SK-N-SH (cell line): ENCODE measurements around the gene EIF5. TPM values are rescaled to one million over a fixed set of nuclear protein-coding genes. Genes with fewer than 3 reads are reported as not detected.

Experiments used
- CTCF ChIA-PET: fragments of 300-600, 350-600 bp; formaldehyde crosslinking; extraction: SDS; loops from one replicate; lab custom pipeline; 2021; lab: Yijun Ruan, JAX
- POLR2A ChIA-PET: fragments of 350-600 bp; sonication (Branson Sonifier 250); formaldehyde crosslinking; extraction: SDS; loops from one replicate; lab custom pipeline; 2020; ENCODE audit warnings: antibody characterized with exemption, inconsistent platforms; lab: Yijun Ruan, JAX
- DNase-seq: peaks from one replicate; pipeline ENCODE4 v3.0.0; 2012
- H2AFZ ChIP-seq: fragments of 200-600 bp; sonication (generic); 2 replicates; pipeline ENCODE4 v1.8.1; 2016; ENCODE audit warnings: antibody characterized with exemption, mild to moderate bottlenecking, low read depth
- H3F3A ChIP-seq: fragments of 200-600 bp; sonication (generic); replicated peaks from 2 replicates; pipeline ENCODE3; 2016; ENCODE audit warnings: antibody characterized with exemption, mild to moderate bottlenecking; ENCODE audit not compliant: insufficient read depth
- H3K27ac ChIP-seq, 2 experiments: fragments of 200-500 bp in 1 of 2; fragments of 200-600 bp in 1 of 2; sonication (Bioruptor generic) in 1 of 2; sonication (generic), shearing (Covaris generic) in 1 of 2; 2 replicates each; pipeline versions ENCODE4 v1.5.1 to v1.6.1; 2014 to 2016; ENCODE audit warnings: low read depth in 2 of 2, inconsistent platforms in 1 of 2, low read length in 1 of 2, mild to moderate bottlenecking in 1 of 2, mixed read lengths in 1 of 2
- H3K27me3 ChIP-seq: fragments of 200-600 bp; sonication (generic), shearing (Covaris generic); 2 replicates; pipeline ENCODE4 v1.6.1; 2016; ENCODE audit warnings: mixed run types; ENCODE audit not compliant: insufficient read depth
- H3K36me3 ChIP-seq, 2 experiments: fragments of 200-500 bp in 1 of 2; fragments of 200-600 bp in 1 of 2; sonication (Bioruptor generic) in 1 of 2; sonication (generic) in 1 of 2; replicated peaks in 1 of 2; 2 replicates each; pipeline versions ENCODE3 to v1.5.1; 2014 to 2016; ENCODE audit warnings: low read length in 1 of 2, mild to moderate bottlenecking in 1 of 2; ENCODE audit not compliant: insufficient read depth in 2 of 2, control insufficient read depth in 1 of 2
- H3K4me1 ChIP-seq, 2 experiments: fragments of 200-500 bp in 1 of 2; fragments of 200-600 bp in 1 of 2; sonication (Bioruptor generic) in 1 of 2; sonication (generic), shearing (Covaris generic) in 1 of 2; 2 replicates each; pipeline versions ENCODE4 v1.5.1 to v1.6.1; 2014 to 2016; ENCODE audit warnings: low read depth in 1 of 2, low read length in 1 of 2, mixed run types in 1 of 2; ENCODE audit not compliant: insufficient read depth in 2 of 2, control insufficient read depth in 1 of 2
- H3K4me2 ChIP-seq: fragments of 200-600 bp; sonication (generic), shearing (Covaris generic); 2 replicates; pipeline ENCODE4 v1.6.1; 2017; ENCODE audit warnings: mixed run types
- H3K4me3 ChIP-seq, 2 experiments: fragments of 200-500 bp in 1 of 2; fragments of 200-600 bp in 1 of 2; sonication (Bioruptor generic) in 1 of 2; sonication (generic), shearing (Covaris generic) in 1 of 2; 2 replicates each; pipeline versions ENCODE4 v1.5.1 to v1.8.1; 2014 to 2016; ENCODE audit warnings: low read depth in 2 of 2, inconsistent platforms in 1 of 2, low read length in 1 of 2, mild to moderate bottlenecking in 1 of 2, mixed read lengths in 1 of 2, moderate library complexity in 1 of 2
- H3K79me2 ChIP-seq: fragments of 200-600 bp; sonication (generic); 2 replicates; pipeline ENCODE4 v1.8.1; 2017; ENCODE audit warnings: mild to moderate bottlenecking; ENCODE audit not compliant: insufficient read depth
- H3K9ac ChIP-seq: fragments of 200-600 bp; sonication (generic); 2 replicates; pipeline ENCODE4 v1.6.1; 2017; ENCODE audit warnings: mixed run types
- H3K9me2 ChIP-seq: fragments of 200-600 bp; sonication (generic); 2 replicates; pipeline ENCODE4 v1.6.1; 2017; ENCODE audit warnings: mixed run types
- H3K9me3 ChIP-seq: fragments of 200-600 bp; sonication (generic); 2 replicates; pipeline ENCODE4 v1.6.1; 2017; ENCODE audit warnings: mixed run types, mild to moderate bottlenecking, moderate library complexity
- H4K20me1 ChIP-seq: fragments of 200-600 bp; sonication (generic); 2 replicates; pipeline ENCODE4 v1.6.1; 2017; ENCODE audit warnings: mild to moderate bottlenecking, mixed run types; ENCODE audit not compliant: insufficient read depth
- CHD2 ChIP-seq: fragments of 150-350 bp; IDR thresholded peaks from 2 replicates; pipeline ENCODE4 v1.6.1; 2018; ENCODE audit warnings: low read length; ENCODE audit not compliant: partially characterized antibody
- CTCF ChIP-seq: fragments of 200-600 bp; sonication (generic); IDR thresholded peaks from 2 replicates; pipeline ENCODE4 v1.6.1; 2017; ENCODE audit warnings: antibody characterized with exemption, mild to moderate bottlenecking, moderate library complexity
- ELF1 ChIP-seq: IDR thresholded peaks from 2 replicates; pipeline ENCODE4 v1.4.0; 2012
- EP300 ChIP-seq, 2 experiments: IDR thresholded peaks; 2 replicates each; pipeline versions ENCODE4 v1.4.0 to v1.6.1; 2012; ENCODE audit warnings: borderline replicate concordance in 1 of 2, low read depth in 1 of 2, low read length in 1 of 2
- FOXJ3 ChIP-seq: sonication (generic); formaldehyde crosslinking; IDR thresholded peaks from 2 replicates; pipeline ENCODE4 v1.5.1; 2020; ENCODE audit warnings: mild to moderate bottlenecking, missing genetic modification reagents
- NFIC ChIP-seq: IDR thresholded peaks from 2 replicates; pipeline ENCODE4 v1.4.0; 2012; ENCODE audit warnings: borderline replicate concordance
- PBX3 ChIP-seq: IDR thresholded peaks from 2 replicates; pipeline ENCODE4; 2012
- POLR2AphosphoS5 ChIP-seq: IDR thresholded peaks from 2 replicates; pipeline ENCODE4 v1.6.1; 2012; ENCODE audit warnings: low read depth, low read length
- RXRA ChIP-seq: IDR thresholded peaks from 2 replicates; pipeline ENCODE4 v1.4.0; 2012; ENCODE audit warnings: low read depth, mild to moderate bottlenecking, borderline replicate concordance
- SMC3 ChIP-seq: IDR thresholded peaks from 2 replicates; pipeline ENCODE4 v1.6.1; 2012; ENCODE audit warnings: low read depth, low read length, improper control_type of control experiment
- TAF1 ChIP-seq: IDR thresholded peaks from 2 replicates; pipeline ENCODE4 v1.6.1; 2012; ENCODE audit warnings: low read depth, mild to moderate bottlenecking, low read length, moderate library complexity, borderline replicate concordance
- USF2 ChIP-seq: fragments of 150-350 bp; IDR thresholded peaks from 2 replicates; pipeline ENCODE4 v1.6.1; 2017; ENCODE audit warnings: antibody characterized with exemption, low read length, low read depth, borderline replicate concordance
- WGBS: methylation state at CpG from one replicate; pipeline ENCODE4 v1.1.6; 2017; ENCODE audit warnings: low lambda C conversion rate; 5-methylcytosine and 5-hydroxymethylcytosine counted together
- polyA plus RNA-seq, 3 experiments: library from polyadenylated mRNA; depleted of rRNA; stranded (reverse); fragments of >200 nt; gene quantifications; 2 replicates each; pipeline ENCODE4 v1.2.3, GENCODE V29; 2012
- TF ChIP-seq, protein P1 (sequence below): IDR thresholded peaks from 2 replicates; pipeline ENCODE4 v1.4.0; 2012; ENCODE audit warnings: low read depth, borderline replicate concordance
- TF ChIP-seq, protein P2 (sequence below): IDR thresholded peaks from 2 replicates; pipeline ENCODE4 v1.4.0; 2012; ENCODE audit warnings: low read depth

The EIF5 gene
- polyA plus RNA-seq, 1 of the 3 experiments (the other 2 are of a cell fraction) = 127 TPM

GRCh38 chr14:103392106-103392505 lies 58.1 kb downstream of the EIF5 start (continued):
- TF ChIP-seq PBX3 = no peak

GRCh38 chr14:103392572-103392971 lies 58.5 kb downstream of the EIF5 start:
- Histone ChIP-seq H3K36me3 (no peaks in the 10 kb centered on the region), H3K27me3 (no peaks in the 10 kb centered on the region), H3K79me2 (peaks cover 100% of the 10 kb centered on the region)
- no peak for TF ChIP-seq SMC3
- TF ChIP-seq EP300 (IDR thresholded peaks at IDR 0.05; ENCODE audit: borderline replicate concordance in 1 of 2, low read depth in 1 of 2, low read length in 1 of 2) = no peak
- TF ChIP-seq FOXJ3 (CRISPR knock-in tag) = no peak
- no peak for TF ChIP-seq PBX3
- no peak for TF ChIP-seq TAF1
- no peak for TF ChIP-seq USF2
- TF ChIP-seq, all 33 proteins: peak for 0
- no peak for DNase-seq
- no peak overlapping the region for H3K4me2 ChIP-seq
- peaks cover 2 to 37% of the 10 kb centered on the region in 2 experiments; a peak in 2 of 4 replicates for H3K4me1 ChIP-seq
- peaks cover 100% of the 10 kb centered on the region for H4K20me1 ChIP-seq
- no peak overlapping the region for H2AFZ ChIP-seq
- H3K9me2 ChIP-seq = no peaks in the 10 kb centered on the region
- 83% methylated on average over 8 of the region's 8 CpGs for WGBS
- H3K27ac ChIP-seq = no peak overlapping the region
- no peak overlapping the region for H3K9ac ChIP-seq
- ChIA-PET POLR2A (no interaction called here), CTCF (interaction anchor here (1.0 to 3.0 kb wide), 10 partner anchors 7 to 287 kb away, joined by 3 to 25 read pairs (median 7); no protein-coding TSS in a partner anchor)
- peaks cover 12% of the 10 kb centered on the region for H3F3A ChIP-seq
- H3K4me3 ChIP-seq = no peak overlapping the region
- no peaks in the 10 kb centered on the region for H3K9me3 ChIP-seq

GRCh38 chr14:103393070-103393469 lies 59.0 kb downstream of the EIF5 start:
- H3K27me3 ChIP-seq = no peaks in the 10 kb centered on the region
- DNase-seq = no peak
- no peak overlapping the region for H3K27ac ChIP-seq
- peaks cover 12% of the 10 kb centered on the region for H3F3A ChIP-seq
- POLR2A ChIA-PET = no interaction called here
- peaks cover 2 to 42% of the 10 kb centered on the region in 2 experiments; a peak in 2 of 4 replicates for H3K4me1 ChIP-seq
- no peak overlapping the region for H3K4me3 ChIP-seq
- no peaks in the 10 kb centered on the region for H3K9me2 ChIP-seq
- TF ChIP-seq CHD2 (no peak), NFIC (no peak), CTCF (no peak), TAF1 (no peak), RXRA (no peak), EP300 (IDR thresholded peaks at IDR 0.05; ENCODE audit: borderline replicate concordance in 1 of 2, low read depth in 1 of 2, low read length in 1 of 2) (no peak), ELF1 (no peak), PBX3 (no peak), POLR2AphosphoS5 (no peak)
- TF ChIP-seq, protein P1, sequence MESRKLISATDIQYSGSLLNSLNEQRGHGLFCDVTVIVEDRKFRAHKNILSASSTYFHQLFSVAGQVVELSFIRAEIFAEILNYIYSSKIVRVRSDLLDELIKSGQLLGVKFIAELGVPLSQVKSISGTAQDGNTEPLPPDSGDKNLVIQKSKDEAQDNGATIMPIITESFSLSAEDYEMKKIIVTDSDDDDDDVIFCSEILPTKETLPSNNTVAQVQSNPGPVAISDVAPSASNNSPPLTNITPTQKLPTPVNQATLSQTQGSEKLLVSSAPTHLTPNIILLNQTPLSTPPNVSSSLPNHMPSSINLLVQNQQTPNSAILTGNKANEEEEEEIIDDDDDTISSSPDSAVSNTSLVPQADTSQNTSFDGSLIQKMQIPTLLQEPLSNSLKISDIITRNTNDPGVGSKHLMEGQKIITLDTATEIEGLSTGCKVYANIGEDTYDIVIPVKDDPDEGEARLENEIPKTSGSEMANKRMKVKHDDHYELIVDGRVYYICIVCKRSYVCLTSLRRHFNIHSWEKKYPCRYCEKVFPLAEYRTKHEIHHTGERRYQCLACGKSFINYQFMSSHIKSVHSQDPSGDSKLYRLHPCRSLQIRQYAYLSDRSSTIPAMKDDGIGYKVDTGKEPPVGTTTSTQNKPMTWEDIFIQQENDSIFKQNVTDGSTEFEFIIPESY = no peak
- TF ChIP-seq, protein P2, sequence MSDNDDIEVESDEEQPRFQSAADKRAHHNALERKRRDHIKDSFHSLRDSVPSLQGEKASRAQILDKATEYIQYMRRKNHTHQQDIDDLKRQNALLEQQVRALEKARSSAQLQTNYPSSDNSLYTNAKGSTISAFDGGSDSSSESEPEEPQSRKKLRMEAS = no peak
- peaks cover 100% of the 10 kb centered on the region for H3K79me2 ChIP-seq
- CTCF ChIA-PET = interaction anchor here (0.7 to 2.7 kb wide), 15 partner anchors 8 to 288 kb away, joined by 3 to 25 read pairs (median 5); no protein-coding TSS in a partner anchor
- no peak overlapping the region for H3K9ac ChIP-seq
- no peaks in the 10 kb centered on the region for H3K36me3 ChIP-seq
- peaks cover 100% of the 10 kb centered on the region for H4K20me1 ChIP-seq
- H2AFZ ChIP-seq = no peak overlapping the region
- H3K4me2 ChIP-seq = no peak overlapping the region
- H3K9me3 ChIP-seq = no peaks in the 10 kb centered on the region
- 93% methylated on average over 6 of the region's 6 CpGs for WGBS
